ENCODE data around the gene BACE2.

GRCh38 chr21:41213021-41213420, 45.1 kb downstream of the BACE2 start:
- no peak for TF ChIP-seq CTCF (conservative IDR thresholded peaks at IDR 0.05)
- TF ChIP-seq EZH2 (IDR thresholded peaks at IDR 0.05; ENCODE audit: low read depth) = no peak
